Adrenal gland (tissue), 5 donors: ENCODE results near the gene PYGL.

ENCODE experiments used
- POLR2A ChIP-seq, 2 donors: fragments of 450-650 bp; IDR thresholded peaks; one replicate each; pipeline ENCODE4 v1.6.1; 2017; ENCODE audit warnings: antibody characterized with exemption in 2 of 2, mild to moderate bottlenecking in 2 of 2, moderate library complexity in 1 of 2
- TF ChIP-seq, protein P1 (sequence below), 6 experiments: fragments of 450-650 bp in 4 of 6; fragments of 200-600 bp in 2 of 6; sonication (generic) in 1 of 6; IDR thresholded peaks; 1 replicate in 5 of 6; 2 replicates in 1 of 6; pipeline versions ENCODE4 v1.5.1 to v1.8.0; 2016 to 2021; ENCODE audit warnings: antibody characterized with exemption in 6 of 6, mild to moderate bottlenecking in 2 of 6, moderate library complexity in 1 of 6
- donor health status: DM: no; HTN: no; CAD: no.

DNA sequence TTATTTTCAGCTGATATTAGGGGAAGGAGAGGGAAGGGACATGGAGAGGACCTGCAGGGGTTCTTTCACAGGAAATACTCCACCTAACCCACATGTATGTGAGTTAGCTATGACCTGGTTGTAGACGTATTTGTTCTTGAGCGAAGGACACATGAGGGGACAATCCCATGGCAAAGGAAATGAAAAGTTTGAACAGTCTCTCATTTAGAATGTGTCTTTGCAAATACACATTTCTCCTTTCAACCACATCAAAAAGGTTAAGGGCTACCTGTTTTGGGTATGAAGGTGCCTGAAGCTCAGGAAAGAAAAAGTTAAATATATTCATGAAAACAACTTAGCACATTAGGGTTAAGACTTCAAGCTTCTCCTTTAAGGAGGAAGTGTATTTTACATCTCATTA lies 7.4 kb downstream of the PYGL start:
- TF ChIP-seq, protein P1, sequence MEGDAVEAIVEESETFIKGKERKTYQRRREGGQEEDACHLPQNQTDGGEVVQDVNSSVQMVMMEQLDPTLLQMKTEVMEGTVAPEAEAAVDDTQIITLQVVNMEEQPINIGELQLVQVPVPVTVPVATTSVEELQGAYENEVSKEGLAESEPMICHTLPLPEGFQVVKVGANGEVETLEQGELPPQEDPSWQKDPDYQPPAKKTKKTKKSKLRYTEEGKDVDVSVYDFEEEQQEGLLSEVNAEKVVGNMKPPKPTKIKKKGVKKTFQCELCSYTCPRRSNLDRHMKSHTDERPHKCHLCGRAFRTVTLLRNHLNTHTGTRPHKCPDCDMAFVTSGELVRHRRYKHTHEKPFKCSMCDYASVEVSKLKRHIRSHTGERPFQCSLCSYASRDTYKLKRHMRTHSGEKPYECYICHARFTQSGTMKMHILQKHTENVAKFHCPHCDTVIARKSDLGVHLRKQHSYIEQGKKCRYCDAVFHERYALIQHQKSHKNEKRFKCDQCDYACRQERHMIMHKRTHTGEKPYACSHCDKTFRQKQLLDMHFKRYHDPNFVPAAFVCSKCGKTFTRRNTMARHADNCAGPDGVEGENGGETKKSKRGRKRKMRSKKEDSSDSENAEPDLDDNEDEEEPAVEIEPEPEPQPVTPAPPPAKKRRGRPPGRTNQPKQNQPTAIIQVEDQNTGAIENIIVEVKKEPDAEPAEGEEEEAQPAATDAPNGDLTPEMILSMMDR (IDR thresholded peaks at IDR 0.05), result no peak
- no peak for TF ChIP-seq POLR2A (IDR thresholded peaks at IDR 0.05)
